NCI-H1092 (cell line): Measurements from ENCODE around the gene ECM2.
"Not testable (repeated sequence)": the region's sequence is repeated elsewhere in the genome, so short reads cannot be mapped to it uniquely, and the experiment has no call there.

Source experiments
- DNase-seq: peaks from one replicate; lab custom pipeline; 2025; lab: John Stamatoyannopoulos, UW

The ECM2 gene

GRCh38 chr9:92535940-92536850 is at the start of gene ECM2:
ECM2 (minus strand) TSS chr9:92535990; CDS start chr9:92522866, 13,124 bp downstream.
- DNase-seq = no peak

DNA sequence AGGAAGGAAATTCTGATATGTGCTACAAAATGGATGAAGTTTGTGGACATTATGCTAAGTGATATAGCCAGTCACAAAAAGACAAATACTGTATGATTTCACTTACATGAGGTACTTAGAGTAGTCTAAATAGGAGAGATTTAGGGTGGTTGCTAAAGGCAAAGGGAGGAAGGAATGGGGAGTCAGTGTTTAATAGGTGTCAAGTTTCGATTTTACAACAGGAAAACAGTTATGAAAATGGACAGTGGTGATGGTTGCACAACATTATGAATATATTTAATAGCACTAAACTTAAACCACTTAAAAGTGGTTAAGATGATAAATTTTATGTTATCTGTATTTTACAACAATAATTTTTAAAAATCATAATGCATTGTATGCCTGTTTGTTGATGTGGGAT is 40.4 kb upstream of the ECM2 start:
- no peak for DNase-seq

DNA sequence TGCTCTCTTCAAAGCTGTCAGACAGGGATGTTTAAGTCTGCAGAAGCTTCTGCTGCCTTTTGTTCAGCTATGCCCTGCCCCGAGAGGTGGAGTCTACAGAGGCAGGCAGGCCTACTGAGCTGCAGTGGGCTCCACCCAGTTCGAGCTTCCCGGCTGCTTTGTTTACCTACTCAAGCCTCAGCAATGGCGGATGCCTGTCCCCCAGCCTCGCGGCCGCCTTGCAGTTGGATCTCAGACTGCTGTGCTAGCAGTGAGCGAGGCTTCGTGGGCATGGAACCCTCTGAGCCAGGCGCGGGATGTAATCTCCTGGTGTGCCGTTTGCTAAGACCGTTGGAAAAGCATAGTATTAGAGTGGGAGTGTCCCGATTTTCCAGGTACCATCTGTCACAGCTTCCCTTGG is 37.8 kb upstream of the ECM2 start:
- DNase-seq = not testable (repeated sequence)

DNA sequence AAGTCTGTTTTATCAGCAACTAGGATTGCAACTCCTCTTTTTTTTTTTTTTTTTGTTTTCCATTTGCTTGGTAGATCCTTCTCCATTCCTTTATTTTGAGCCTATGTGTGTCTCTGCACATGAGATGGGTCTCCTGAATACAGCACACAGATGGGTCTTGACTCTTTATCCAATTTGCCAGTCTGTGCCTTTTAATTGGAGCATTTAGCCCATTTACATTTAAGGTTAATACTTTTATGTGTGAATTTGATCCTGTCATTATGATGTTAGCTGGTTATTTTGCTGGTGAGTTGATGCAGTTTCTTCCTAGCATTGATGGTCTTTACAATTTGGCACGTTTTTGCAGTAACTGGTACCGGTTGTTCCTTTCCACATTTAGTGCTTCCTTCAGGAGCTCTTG is 36.1 kb upstream of the ECM2 start:
- not testable (repeated sequence) for DNase-seq

- DNase-seq = no peak
Observed at GRCh38 chr9:92564982-92565381, 29.2 kb upstream of the ECM2 start.

DNA sequence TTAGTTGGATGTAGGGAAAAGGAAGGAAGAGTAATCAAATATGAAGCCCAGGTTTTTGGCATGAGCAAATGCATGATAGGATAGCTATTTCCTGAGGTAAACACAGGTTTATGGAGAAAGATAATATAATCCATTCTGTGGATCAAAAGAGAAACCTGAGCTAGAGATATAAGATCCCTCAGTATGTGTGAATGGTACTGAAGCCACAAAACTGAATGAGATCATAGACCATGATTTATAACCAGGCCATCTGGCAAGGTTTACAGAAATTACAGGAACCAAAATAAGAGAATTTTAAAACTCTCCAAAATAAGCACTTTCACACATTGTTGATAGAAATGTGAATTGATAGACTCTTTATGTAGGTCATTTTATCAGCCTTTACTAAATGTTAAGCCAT is 28.7 kb upstream of the ECM2 start:
- no peak for DNase-seq

DNA sequence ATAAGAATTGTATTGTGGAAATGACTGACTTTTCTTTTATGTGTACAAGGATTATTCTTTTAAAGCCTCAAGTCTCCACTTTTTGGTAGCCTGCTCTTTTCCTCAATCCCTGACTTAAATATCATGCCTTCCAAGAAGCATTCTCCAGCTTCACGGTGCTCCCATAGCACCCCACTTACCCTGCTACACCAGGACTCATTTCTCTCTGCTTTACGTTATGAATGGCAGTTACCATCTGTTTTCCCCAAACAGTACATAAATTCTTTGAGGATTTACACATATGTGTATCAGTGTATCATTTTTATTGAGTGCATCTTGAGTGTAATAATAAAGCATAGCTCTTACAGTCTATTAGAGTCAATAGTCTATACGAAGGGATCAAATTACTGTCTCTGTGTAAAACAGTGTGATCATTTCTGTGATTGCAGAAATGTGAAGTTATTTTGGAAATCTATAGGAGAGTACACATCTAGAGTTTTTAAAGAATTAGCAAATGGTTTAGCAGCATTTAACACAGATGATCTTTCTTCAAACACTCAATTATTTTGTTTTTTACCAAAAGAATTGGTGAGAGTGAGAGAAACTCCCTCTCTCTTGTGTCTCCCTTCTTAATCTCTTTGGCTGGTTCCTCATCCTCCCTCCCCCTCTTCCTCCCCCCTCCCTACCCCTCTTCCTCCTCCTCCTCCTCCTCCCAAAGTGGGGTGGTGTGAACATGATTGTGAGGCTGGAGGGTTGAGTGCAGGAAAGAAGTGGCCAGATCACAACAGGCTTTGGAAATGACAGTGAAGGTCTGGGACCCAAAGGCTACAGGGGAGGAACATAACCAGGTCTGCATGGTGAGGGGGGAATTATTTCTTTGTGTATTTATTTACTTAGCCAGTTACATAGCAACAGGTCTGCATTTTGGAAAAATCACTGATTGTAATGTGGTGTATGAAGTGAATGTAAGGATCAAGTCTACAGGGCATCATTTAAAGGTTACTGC is 27.6 kb upstream of the ECM2 start:
- no peak for DNase-seq

- DNase-seq = no peak
Observed at GRCh38 chr9:92562461-92562967, 26.7 kb upstream of the ECM2 start.

DNA sequence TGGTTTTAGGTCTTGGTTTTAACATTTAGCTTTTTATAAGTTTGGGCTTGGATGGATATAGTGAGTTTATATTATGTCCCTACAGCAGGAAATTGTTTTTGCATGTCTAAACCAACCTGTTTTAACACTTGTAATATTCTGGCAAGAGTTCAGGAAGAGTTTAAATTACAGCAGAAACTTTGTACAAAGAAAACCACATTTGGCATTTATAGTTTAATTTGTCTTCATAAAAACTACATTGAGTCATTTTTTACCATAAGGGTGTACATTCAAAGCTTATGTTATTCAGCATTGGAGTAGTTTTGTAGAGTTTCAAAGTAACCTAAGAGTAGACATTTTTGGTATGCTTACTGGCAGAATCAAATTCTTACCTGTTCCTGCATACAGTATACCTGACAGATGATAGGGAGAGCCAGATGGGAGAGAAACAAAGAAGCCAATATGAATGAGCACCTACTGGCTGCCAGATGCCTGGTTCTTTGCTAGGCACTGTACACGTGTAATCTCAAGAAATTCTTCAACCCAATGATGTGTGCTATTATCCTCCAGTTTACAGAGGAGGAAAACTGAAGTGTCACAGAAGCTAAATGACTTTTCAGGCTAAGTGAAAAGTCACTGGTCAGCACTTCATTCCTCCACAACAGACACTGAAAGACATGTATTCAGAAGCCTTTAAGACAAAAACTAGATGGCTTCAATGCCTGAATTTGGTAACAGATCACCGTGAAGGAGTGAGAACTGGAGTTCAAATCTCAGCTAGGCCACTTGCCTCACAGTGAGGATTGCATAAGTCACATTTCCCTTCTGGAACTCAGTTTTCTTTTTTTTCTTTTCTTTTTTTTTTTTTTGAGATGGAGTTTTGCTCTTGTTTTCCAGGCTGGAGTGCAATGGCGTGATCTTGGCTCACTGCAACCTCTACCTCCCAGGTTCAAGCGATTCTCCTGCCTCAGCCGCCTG is 25.9 kb upstream of the ECM2 start:
- DNase-seq = no peak

- DNase-seq = no peak
Observed at GRCh38 chr9:92558612-92559374, 23.0 kb upstream of the ECM2 start.

DNA sequence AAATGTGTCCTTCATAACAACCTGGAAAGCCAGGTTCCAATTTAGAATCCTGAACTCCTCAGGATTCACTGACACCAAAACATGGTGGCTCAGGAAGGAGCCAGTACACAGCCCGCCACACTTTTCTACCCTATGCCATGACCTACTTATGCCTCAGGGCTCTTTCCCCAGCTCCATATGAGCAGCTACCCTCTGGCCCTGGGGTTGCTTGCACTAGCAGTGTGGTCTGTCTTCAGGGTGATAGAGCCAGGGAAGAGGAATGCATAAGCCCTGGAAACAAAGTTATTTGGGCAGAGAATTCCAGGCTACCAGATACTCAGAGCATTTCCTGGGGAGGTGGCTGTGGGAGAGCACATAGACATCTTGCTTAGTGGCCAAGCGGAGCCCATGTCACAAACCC is 15.0 kb upstream of the ECM2 start:
- no peak for DNase-seq

DNA sequence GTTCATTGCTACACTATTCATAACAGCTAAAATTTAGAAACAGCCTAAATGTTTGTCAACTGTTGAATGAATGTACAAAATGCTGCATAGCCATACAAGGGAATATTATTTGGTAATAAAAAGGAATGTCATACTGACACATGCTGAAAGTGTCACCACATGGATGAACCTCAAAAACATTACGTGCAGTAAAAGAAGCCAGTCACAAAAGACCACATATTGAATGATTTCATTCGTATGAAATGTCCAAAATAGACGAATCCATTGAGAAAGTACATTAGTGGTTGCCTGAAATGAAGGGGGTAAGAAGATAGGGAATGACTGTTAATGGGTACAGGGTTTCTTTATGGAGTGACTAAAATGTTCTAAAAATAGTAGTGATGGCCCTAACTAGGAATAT is 11.6 kb upstream of the ECM2 start:
- DNase-seq = no peak

GRCh38 chr9:92545002-92545510 is 9.3 kb upstream of the ECM2 start:
- DNase-seq = no peak

DNA sequence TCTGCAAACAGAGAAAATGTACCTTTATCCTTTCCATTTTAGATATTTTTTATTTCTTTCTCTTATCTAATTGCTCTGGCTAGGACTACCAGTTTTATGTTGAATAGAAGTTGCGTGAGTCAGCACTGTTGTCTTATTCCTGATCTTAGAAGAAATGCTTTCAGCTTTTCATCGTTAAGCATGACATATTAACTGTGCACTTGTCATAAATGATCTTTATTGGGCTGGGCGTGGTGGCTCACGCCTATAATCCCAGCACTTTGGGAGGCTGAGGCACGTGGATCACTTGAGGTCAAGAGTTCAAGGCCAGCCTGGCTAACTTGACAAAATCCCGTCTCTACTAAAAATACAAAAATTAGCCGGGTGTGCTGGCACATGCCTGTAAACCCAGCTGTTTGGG is 8.2 kb upstream of the ECM2 start:
- no peak for DNase-seq

- no peak for DNase-seq
Observed at GRCh38 chr9:92538541-92538940, 2.8 kb upstream of the ECM2 start.

DNA sequence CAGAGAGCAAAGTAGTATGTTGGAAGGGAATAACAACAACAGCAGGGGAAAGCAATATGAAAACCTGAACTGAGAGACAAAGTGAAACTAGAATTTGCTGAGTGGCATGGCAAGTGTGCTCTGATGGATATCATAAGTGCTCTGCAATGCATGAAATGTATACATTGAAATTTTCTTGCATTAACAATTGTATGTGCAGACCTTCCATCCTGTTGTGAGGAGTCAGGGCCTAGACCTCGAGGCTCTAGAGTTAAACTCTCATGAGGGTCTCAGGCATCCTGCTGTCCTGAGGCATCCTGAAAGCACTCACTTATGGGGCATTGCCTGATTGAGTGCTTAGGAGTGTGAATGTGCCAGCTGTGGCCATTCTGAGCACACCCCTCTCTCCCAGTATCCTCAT is 1.1 kb downstream of the ECM2 start:
- DNase-seq = no peak

DNA sequence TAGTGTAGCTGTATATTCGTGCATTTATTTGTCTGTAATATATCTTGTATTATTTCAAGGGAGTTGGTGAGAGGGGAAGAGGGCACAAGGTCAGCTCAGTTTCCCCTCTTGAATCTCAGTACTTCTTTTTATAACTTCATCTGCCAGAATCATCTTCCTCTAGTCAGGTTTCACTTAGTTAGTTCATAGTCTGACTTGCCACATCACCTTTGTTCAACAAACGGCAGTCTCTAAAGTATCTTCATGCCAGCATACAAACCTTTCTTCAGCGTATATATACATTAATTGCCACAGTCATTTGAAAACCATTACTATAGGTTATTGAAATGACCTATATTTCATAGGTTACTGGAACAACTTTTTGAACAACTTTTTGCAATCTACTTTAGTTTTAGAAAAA is 1.6 kb downstream of the ECM2 start:
- DNase-seq = no peak

- no peak for DNase-seq
Observed at GRCh38 chr9:92530893-92531292, 4.9 kb downstream of the ECM2 start.

GRCh38 chr9:92529124-92529523 is 6.7 kb downstream of the ECM2 start:
- no peak for DNase-seq

GRCh38 chr9:92528522-92528849 is 7.3 kb downstream of the ECM2 start:
- DNase-seq = no peak
